Skeletal muscle tissue (tissue), 4 donors: ENCODE results near the gene NDRG3. TPM values are rescaled to one million over a fixed set of nuclear protein-coding genes. Genes with fewer than 3 reads are reported as not detected.
"Not testable (repeated sequence)": the region's sequence is repeated elsewhere in the genome, so short reads cannot be mapped to it uniquely, and the experiment has no call there.

Source experiments
- H3K27ac ChIP-seq: one replicate; pipeline ENCODE4 v1.7.0; 2013; ENCODE audit warnings: mild to moderate bottlenecking, low read depth, low read length, inconsistent platforms
- H3K27me3 ChIP-seq, 3 donors: one replicate each; pipeline ENCODE4 v1.7.0; 2013; ENCODE audit warnings: low read length in 3 of 3; ENCODE audit not compliant: control insufficient read depth in 3 of 3, insufficient read depth in 3 of 3
- H3K36me3 ChIP-seq, 3 donors: one replicate each; pipeline ENCODE4 v1.7.0; 2013; ENCODE audit warnings: low read length in 3 of 3; ENCODE audit not compliant: control insufficient read depth in 3 of 3, insufficient read depth in 3 of 3
- H3K4me1 ChIP-seq, 3 donors: one replicate each; pipeline ENCODE4 v1.7.0; 2013; ENCODE audit warnings: low read length in 3 of 3, mild to moderate bottlenecking in 3 of 3; ENCODE audit not compliant: control insufficient read depth in 3 of 3, insufficient read depth in 3 of 3
- H3K4me3 ChIP-seq, 3 donors: one replicate each; pipeline ENCODE4 v1.7.0; 2013; ENCODE audit warnings: low read length in 3 of 3
- H3K9ac ChIP-seq, 3 donors: one replicate each; pipeline ENCODE4 v1.7.0; 2013; ENCODE audit warnings: low read length in 3 of 3, mild to moderate bottlenecking in 3 of 3, moderate library complexity in 2 of 3, low read depth in 1 of 3
- H3K9me3 ChIP-seq, 3 donors: one replicate each; pipeline ENCODE4 v1.7.0; 2013; ENCODE audit warnings: low read length in 3 of 3; ENCODE audit not compliant: control insufficient read depth in 3 of 3
- total RNA-seq: library from RNA; depleted of rRNA; stranded (reverse); fragments of >200 nt; gene quantifications from one replicate; pipeline ENCODE4 v1.2.3, GENCODE V29; 2014
- donor health status: Osteomylitis.

The NDRG3 gene
- total RNA-seq, 1 donor from 2014 or later, result 15.1 TPM

DNA sequence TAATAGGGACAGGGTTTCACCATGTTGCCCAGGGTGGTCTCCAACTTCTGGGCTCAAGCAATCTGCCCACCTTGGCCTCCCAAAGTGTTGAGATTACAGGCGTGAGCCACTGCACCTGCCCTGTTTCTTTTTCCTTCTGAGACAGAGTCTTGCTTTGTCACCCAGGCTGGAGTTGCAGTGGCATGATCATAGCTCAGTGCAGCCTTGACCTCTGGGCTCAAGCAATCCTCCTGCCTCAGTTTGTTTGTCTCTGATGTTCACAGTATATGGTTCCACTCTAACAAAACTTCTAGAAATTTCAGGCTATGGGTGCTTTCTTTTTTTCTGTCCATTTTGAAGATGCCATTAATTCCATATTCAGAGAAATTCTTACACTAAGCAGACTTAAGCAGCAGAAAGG lies 33.1 kb downstream of the NDRG3 start:
- Histone ChIP-seq H3K27me3 (no peaks in the 10 kb centered on the region), H3K9ac (no peak overlapping the region), H3K9me3 (no peaks in the 10 kb centered on the region), H3K4me3 (no peak overlapping the region), H3K27ac (no peak overlapping the region), H3K36me3 (peaks cover 0 to 2% (median 0%) of the 10 kb centered on the region in 3 donors), H3K4me1 (peaks cover 0 to 6% (median 2%) of the 10 kb centered on the region in 3 donors)

- Histone ChIP-seq H3K4me1 (no peaks in the 10 kb centered on the region), H3K27ac (no peak overlapping the region), H3K36me3 (peaks cover 0 to 7% (median 6%) of the 10 kb centered on the region in 3 donors), H3K9ac (no peak overlapping the region), H3K9me3 (no peaks in the 10 kb centered on the region), H3K27me3 (no peaks in the 10 kb centered on the region), H3K4me3 (no peak overlapping the region)
Observed at GRCh38 chr20:36709126-36709525, 36.8 kb downstream of the NDRG3 start.

DNA sequence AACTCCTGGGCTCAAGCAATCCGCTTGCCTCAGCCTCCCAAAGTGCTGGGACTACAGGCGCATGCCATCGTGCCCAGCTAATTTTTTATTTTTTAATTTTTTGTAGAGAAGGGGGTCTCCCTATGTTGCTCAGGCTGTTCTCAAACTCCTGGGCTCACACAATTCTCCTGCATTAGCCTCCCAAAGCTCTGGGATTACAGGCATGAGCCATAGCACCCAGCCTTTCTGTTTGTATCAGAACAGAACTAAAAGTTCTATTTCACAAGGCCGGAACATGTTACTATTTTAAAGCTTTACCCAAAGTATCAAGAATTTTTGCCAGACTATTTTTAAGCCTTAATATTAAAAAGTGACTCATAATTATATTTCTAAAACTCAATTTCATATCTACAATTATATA lies 42.4 kb downstream of the NDRG3 start:
- Histone ChIP-seq H3K9me3 (no peaks in the 10 kb centered on the region), H3K4me1 (no peaks in the 10 kb centered on the region), H3K27ac (no peak overlapping the region), H3K4me3 (no peak overlapping the region), H3K9ac (no peak overlapping the region), H3K36me3 (peaks cover 0 to 16% (median 14%) of the 10 kb centered on the region in 3 donors), H3K27me3 (no peaks in the 10 kb centered on the region)

GRCh38 chr20:36700438-36700837 lies 45.5 kb downstream of the NDRG3 start:
- Histone ChIP-seq H3K27me3 (no peaks in the 10 kb centered on the region), H3K9me3 (no peaks in the 10 kb centered on the region), H3K4me3 (no peak overlapping the region), H3K9ac (no peak overlapping the region), H3K36me3 (peaks cover 0 to 12% (median 8%) of the 10 kb centered on the region in 3 donors), H3K4me1 (no peaks in the 10 kb centered on the region), H3K27ac (no peak overlapping the region)

DNA sequence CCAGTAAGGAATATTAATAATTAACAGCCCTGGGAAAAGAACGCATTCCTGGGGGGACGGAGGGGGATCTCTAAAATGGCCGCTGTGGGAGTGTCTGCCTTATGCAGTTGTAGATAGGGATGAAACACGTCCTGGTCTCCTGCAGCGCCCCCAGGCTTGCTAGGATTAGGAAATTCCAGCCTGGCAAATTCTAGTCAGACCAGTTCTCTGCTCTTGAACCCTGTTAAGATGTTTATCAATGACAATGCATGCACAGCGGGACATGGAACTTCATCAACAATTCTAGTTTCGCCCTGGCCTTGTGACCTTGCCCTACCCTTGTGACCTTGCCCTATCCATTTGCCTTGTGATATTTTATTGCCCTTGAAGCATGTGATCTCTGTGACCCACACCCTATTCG lies 50.4 kb downstream of the NDRG3 start:
- not testable (repeated sequence) for H3K36me3 ChIP-seq, H3K4me1 ChIP-seq, H3K4me3 ChIP-seq, H3K27ac ChIP-seq, H3K9ac ChIP-seq, H3K9me3 ChIP-seq, H3K27me3 ChIP-seq

DNA sequence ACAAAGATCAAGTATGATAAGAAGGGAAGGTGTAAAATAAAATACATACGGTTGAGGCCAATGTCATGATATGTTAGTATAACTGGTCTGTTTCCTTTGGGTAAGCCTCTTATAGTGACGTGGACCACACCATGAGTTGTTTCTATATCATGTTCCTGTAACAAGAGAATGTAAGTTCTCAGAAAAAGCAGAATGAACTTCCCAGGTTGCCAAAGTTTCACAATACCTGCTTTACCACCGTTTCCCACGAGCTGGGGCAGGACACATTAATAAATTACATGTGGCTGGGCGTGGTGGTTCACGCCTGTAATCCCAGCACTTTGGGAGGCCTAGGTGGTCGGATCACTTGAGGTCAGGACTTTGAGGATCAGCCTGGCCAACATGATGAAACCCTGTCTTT lies 57.3 kb downstream of the NDRG3 start:
- Histone ChIP-seq H3K36me3 (peaks cover 14 to 33% (median 33%) of the 10 kb centered on the region in 3 donors), H3K9me3 (no peaks in the 10 kb centered on the region), H3K27ac (no peak overlapping the region), H3K27me3 (no peaks in the 10 kb centered on the region), H3K4me3 (no peak overlapping the region), H3K4me1 (no peaks in the 10 kb centered on the region), H3K9ac (no peak overlapping the region)

GRCh38 chr20:36687850-36688249 lies 58.0 kb downstream of the NDRG3 start:
- Histone ChIP-seq H3K27ac (no peak overlapping the region), H3K4me1 (no peaks in the 10 kb centered on the region), H3K36me3 (peaks cover 14 to 34% (median 33%) of the 10 kb centered on the region in 3 donors), H3K4me3 (no peak overlapping the region), H3K9me3 (no peaks in the 10 kb centered on the region), H3K9ac (no peak overlapping the region), H3K27me3 (no peaks in the 10 kb centered on the region)

GRCh38 chr20:36686944-36687343 lies 58.9 kb downstream of the NDRG3 start:
- peaks cover 16 to 40% (median 37%) of the 10 kb centered on the region in 3 donors for H3K36me3 ChIP-seq
- H3K27me3 ChIP-seq, result no peaks in the 10 kb centered on the region
- H3K27ac ChIP-seq, result no peak overlapping the region
- no peaks in the 10 kb centered on the region for H3K9me3 ChIP-seq
- H3K4me3 ChIP-seq, result no peak overlapping the region
- no peaks in the 10 kb centered on the region for H3K4me1 ChIP-seq
- H3K9ac ChIP-seq, result no peak overlapping the region

DNA sequence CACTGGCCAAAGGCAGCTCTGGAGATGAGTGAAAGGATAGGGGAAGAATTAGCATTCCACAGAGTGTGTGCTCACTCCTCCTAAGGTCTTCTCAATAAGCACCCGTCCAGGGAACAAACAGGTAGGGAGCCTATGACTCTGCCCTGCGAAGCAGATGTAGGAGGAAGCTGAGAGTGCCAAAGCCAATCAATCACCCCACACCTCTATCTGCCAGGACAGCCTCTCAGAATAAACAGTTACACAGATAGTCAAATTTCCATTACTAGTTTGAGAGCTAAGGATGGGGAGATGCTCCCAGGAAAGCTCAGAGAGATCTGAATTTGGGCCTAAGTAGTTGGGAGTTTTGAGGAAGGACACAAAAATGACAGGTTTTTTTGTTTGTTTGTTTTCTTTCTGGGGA lies 59.4 kb downstream of the NDRG3 start:
- Histone ChIP-seq H3K9ac (no peak overlapping the region), H3K4me3 (no peak overlapping the region), H3K36me3 (peaks cover 16 to 40% (median 37%) of the 10 kb centered on the region in 3 donors), H3K27me3 (no peaks in the 10 kb centered on the region), H3K4me1 (no peaks in the 10 kb centered on the region), H3K27ac (no peak overlapping the region), H3K9me3 (no peaks in the 10 kb centered on the region)

- Histone ChIP-seq H3K4me3 (no peak overlapping the region), H3K9me3 (no peaks in the 10 kb centered on the region), H3K36me3 (peaks cover 16 to 44% (median 40%) of the 10 kb centered on the region in 3 donors)
Observed at GRCh38 chr20:36684747-36685146, 61.1 kb downstream of the NDRG3 start.

DNA sequence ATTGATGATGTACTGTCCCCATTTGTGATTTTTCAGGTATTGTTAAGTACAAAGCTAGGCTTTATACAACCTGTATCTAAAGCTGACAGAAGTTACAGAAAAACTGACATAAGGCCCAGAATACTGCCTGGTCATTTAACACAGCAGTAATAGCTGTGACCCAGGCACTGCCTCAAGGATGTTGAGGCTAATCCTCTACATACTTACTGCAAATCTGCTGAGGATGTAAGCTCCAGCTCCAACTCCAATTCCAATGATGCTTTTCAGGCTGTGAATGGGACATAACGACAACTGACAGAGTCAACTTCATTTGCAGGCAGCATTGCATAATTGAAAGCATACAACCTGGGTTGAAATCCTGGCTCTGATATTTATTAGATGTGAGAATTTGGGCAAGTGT lies 63.6 kb downstream of the NDRG3 start:
- H3K9ac ChIP-seq, result no peak overlapping the region
- no peaks in the 10 kb centered on the region for H3K4me1 ChIP-seq
- no peak overlapping the region for H3K4me3 ChIP-seq
- no peak overlapping the region for H3K27ac ChIP-seq
- peaks cover 19 to 50% (median 35%) of the 10 kb centered on the region in 3 donors for H3K36me3 ChIP-seq
- H3K27me3 ChIP-seq, result no peaks in the 10 kb centered on the region
- H3K9me3 ChIP-seq, result no peaks in the 10 kb centered on the region

More at GRCh38 chr20:36684747-36685146, 61.1 kb downstream of the NDRG3 start:
- Histone ChIP-seq H3K27ac (no peak overlapping the region), H3K9ac (no peak overlapping the region), H3K27me3 (no peaks in the 10 kb centered on the region), H3K4me1 (no peaks in the 10 kb centered on the region)
